ENCODE measurements around the gene SMIM33.
"Not testable (repeated sequence)": the region's sequence is repeated elsewhere in the genome, so short reads cannot be mapped to it uniquely, and the experiment has no call there.

The SMIM33 gene

GRCh38 chr5:139457653-139458306 lies 13.0 kb upstream of the SMIM33 start:
- no peak for DNase-seq

GRCh38 chr5:139458580-139459407 lies 12.0 kb upstream of the SMIM33 start:
- DNase-seq: no peak

GRCh38 chr5:139459451-139459934 lies 11.3 kb upstream of the SMIM33 start:
- DNase-seq: no peak

- no peak for DNase-seq
Measured at GRCh38 chr5:139460455-139460854, 10.3 kb upstream of the SMIM33 start.

- no peak for DNase-seq
Measured at GRCh38 chr5:139461176-139461575, 9.6 kb upstream of the SMIM33 start.

- DNase-seq: no peak
Measured at GRCh38 chr5:139461698-139462097, 9.1 kb upstream of the SMIM33 start.

GRCh38 chr5:139462586-139463276 lies 8.1 kb upstream of the SMIM33 start, which contains the start of gene ECSCR:
Gene ECSCR (minus strand): TSS chr5:139462743. CDS start chr5:139462670, 73 bp downstream.
- no peak for DNase-seq

GRCh38 chr5:139468421-139468931 lies 2.3 kb upstream of the SMIM33 start:
- no peak for DNase-seq

GRCh38 chr5:139472386-139473030 lies 1.7 kb downstream of the SMIM33 start:
- no peak for DNase-seq

GRCh38 chr5:139473105-139473504 lies 2.3 kb downstream of the SMIM33 start:
- no peak for DNase-seq

GRCh38 chr5:139473565-139473964 lies 2.8 kb downstream of the SMIM33 start:
- DNase-seq: no peak

- DNase-seq: peak; percentile 89
Measured at GRCh38 chr5:139474890-139475791, 4.3 kb downstream of the SMIM33 start.

- DNase-seq: no peak
Measured at GRCh38 chr5:139475865-139476617, 5.2 kb downstream of the SMIM33 start.

- DNase-seq: not testable (repeated sequence)
Measured at GRCh38 chr5:139478657-139479423, 8.0 kb downstream of the SMIM33 start.

GRCh38 chr5:139479729-139480128 lies 8.9 kb downstream of the SMIM33 start:
- not testable (repeated sequence) for DNase-seq

- DNase-seq: no peak
Measured at GRCh38 chr5:139481122-139481533, 10.3 kb downstream of the SMIM33 start.

- no peak for DNase-seq
Measured at GRCh38 chr5:139481580-139482049, 10.8 kb downstream of the SMIM33 start.

- peak; percentile 89 for DNase-seq
Measured at GRCh38 chr5:139482050-139482889, 11.5 kb downstream of the SMIM33 start, which contains the start of gene STING1. Gene STING1 (minus strand): TSS chr5:139482758. CDS start chr5:139481704, 1,054 bp downstream.

GRCh38 chr5:139482890-139483208 lies 12.0 kb downstream of the SMIM33 start:
- not testable (repeated sequence) for DNase-seq

All from DMS 273 treated with DMSO at 0.1 percent for 48 hours (cell line).